Vagina (tissue), 2 donors: ENCODE measurements around the gene BEND7. TPM values are rescaled to one million over a fixed set of nuclear protein-coding genes. Genes with fewer than 3 reads are reported as not detected.

Experiments used
- DNase-seq, 2 donors: peaks; one replicate each; pipeline ENCODE4 v3.0.0-alpha.2; 2017; ENCODE audit errors: extremely low spot score in 2 of 2
- H3K27ac ChIP-seq: fragments of 200-600 bp; sonication (generic); one replicate; pipeline ENCODE4 v1.5.1; 2019
- H3K27me3 ChIP-seq: fragments of 200-600 bp; sonication (generic); one replicate; pipeline ENCODE4 v1.5.1; 2019
- H3K36me3 ChIP-seq, 2 donors: fragments of 200-600 bp; sonication (generic); one replicate each; pipeline ENCODE4 v1.5.1; 2017 to 2019
- H3K4me1 ChIP-seq: fragments of 200-600 bp; sonication (generic); one replicate; pipeline ENCODE4 v1.5.1; 2019
- H3K4me3 ChIP-seq, 2 donors: fragments of 200-600 bp; sonication (generic); 1 replicate in 1 of 2; 2 replicates in 1 of 2; pipeline ENCODE4 v1.5.1; 2016 to 2019
- H3K9me3 ChIP-seq: fragments of 200-600 bp; sonication (generic); one replicate; pipeline ENCODE4 v1.5.1; 2019
- CTCF ChIP-seq, 3 experiments: fragments of 450-650 bp in 2 of 3; fragments of 200-600 bp in 1 of 3; sonication (generic) in 1 of 3; IDR thresholded peaks; one replicate each; pipeline ENCODE4 v1.5.1; 2017 to 2019; ENCODE audit warnings: antibody characterized with exemption in 3 of 3, mild to moderate bottlenecking in 2 of 3, moderate library complexity in 2 of 3
- POLR2A ChIP-seq, 2 donors: fragments of 450-650 bp; IDR thresholded peaks; one replicate each; pipeline ENCODE4 v1.6.1; 2017; ENCODE audit warnings: antibody characterized with exemption in 2 of 2, mild to moderate bottlenecking in 2 of 2, moderate library complexity in 2 of 2
- POLR2AphosphoS5 ChIP-seq, 2 donors: sonication (generic); formaldehyde crosslinking; IDR thresholded peaks; one replicate each; pipeline ENCODE4 v1.9.0; 2017; ENCODE audit warnings: antibody characterized with exemption in 2 of 2, mild to moderate bottlenecking in 2 of 2, low read depth in 1 of 2; ENCODE audit not compliant: insufficient read depth in 1 of 2
- intact Hi-C: fragments of 100-400 bp; cut with DNase I; formaldehyde crosslinking; loops from one replicate; pipeline ENCODE4 v1.15.1; 2023
- total RNA-seq: library from RNA; depleted of rRNA; stranded (reverse); fragments of >200 nt; gene quantifications from one replicate; pipeline ENCODE4 v1.2.3, GENCODE V29; 2016

Gene BEND7
- total RNA-seq, 1 donor from 2014 or later, result 16.2 TPM

GRCh38 chr10:13496164-13496563 is 32.6 kb downstream of the BEND7 start:
- H3K9me3 ChIP-seq, result no peaks in the 10 kb centered on the region
- H3K27me3 ChIP-seq, result no peaks in the 10 kb centered on the region
- no peak overlapping the region for H3K4me3 ChIP-seq
- no peak for TF ChIP-seq CTCF (IDR thresholded peaks at IDR 0.05)
- no peak for TF ChIP-seq POLR2AphosphoS5 (IDR thresholded peaks at IDR 0.05; ENCODE audit: insufficient read depth in 1 of 2, low read depth in 1 of 2)
- TF ChIP-seq POLR2A (IDR thresholded peaks at IDR 0.05), result no peak
- no peaks in the 10 kb centered on the region for H3K36me3 ChIP-seq
- intact Hi-C loops, result no loop called here
- no peak for DNase-seq
- no peaks in the 10 kb centered on the region for H3K4me1 ChIP-seq
- H3K27ac ChIP-seq, result no peak overlapping the region

DNA sequence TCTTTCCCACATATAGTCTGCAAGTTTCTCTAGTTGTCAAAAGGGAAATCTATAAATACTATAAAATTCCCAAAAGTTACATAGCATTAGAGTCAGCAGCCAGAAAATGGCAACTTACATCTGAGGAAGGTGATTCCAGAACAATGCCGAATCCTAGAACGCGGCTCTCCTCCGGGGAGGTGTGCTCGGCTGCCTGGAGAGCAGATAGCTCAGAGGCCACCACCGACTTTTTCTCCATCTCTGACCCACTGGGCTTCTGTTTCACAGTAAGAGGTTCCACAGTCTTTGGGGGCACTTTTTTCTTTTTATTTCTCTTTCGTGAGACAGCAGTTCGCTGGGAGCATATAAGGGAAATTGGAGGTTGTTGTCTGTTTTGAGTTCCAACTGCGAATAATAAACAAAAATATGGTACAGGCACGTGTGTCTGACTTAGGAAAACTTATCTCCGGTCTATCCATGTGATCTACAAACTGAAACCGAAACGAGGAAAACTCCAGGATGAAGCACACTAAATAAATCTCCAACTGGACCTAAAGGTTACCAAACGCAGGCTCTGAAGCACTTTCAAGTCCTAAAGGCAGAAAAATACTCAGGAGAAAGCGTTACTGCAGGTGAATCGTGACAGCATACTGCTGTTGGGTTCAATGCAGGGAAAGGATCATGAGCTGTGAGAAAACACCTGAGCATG is 36.2 kb downstream of the BEND7 start:
- Histone ChIP-seq H3K36me3 (peaks cover 0 to 4% of the 10 kb centered on the region in 2 donors), H3K27ac (no peak overlapping the region), H3K9me3 (no peaks in the 10 kb centered on the region), H3K4me3 (no peak overlapping the region), H3K27me3 (no peaks in the 10 kb centered on the region), H3K4me1 (no peaks in the 10 kb centered on the region)
- intact Hi-C loops, result no loop called here
- DNase-seq, result no peak
- TF ChIP-seq POLR2A (IDR thresholded peaks at IDR 0.05) (no peak), CTCF (IDR thresholded peaks at IDR 0.05) (no peak), POLR2AphosphoS5 (IDR thresholded peaks at IDR 0.05; ENCODE audit: insufficient read depth in 1 of 2, low read depth in 1 of 2) (no peak)

GRCh38 chr10:13491747-13492360 is 37.0 kb downstream of the BEND7 start:
- no peak for TF ChIP-seq CTCF (IDR thresholded peaks at IDR 0.05)
- no peak for TF ChIP-seq POLR2A (IDR thresholded peaks at IDR 0.05)
- TF ChIP-seq POLR2AphosphoS5 (IDR thresholded peaks at IDR 0.05; ENCODE audit: insufficient read depth in 1 of 2, low read depth in 1 of 2), result no peak
- peaks cover 0 to 4% of the 10 kb centered on the region in 2 donors for H3K36me3 ChIP-seq

DNA sequence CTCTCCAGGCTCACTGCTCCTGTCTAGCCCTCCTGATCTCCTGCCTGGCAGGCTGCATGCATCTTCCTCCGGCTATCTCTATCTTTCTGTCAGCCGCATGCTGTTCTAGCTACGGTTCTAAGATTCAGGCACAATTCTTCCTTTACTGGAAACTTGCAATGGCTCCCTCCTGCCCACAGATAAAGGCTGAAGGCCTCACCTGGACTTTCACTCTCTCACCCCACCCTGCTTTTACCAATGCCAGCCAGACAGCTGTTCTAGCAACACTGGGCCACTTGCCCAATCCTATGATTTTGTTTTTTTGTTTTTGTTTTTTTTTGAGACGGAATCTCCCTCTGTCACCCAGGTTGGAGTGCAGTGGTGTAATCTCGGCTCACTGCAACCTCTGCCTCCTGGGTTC is 38.3 kb downstream of the BEND7 start:
- no peak for DNase-seq
- Histone ChIP-seq H3K9me3 (no peaks in the 10 kb centered on the region), H3K27ac (no peak overlapping the region), H3K27me3 (no peaks in the 10 kb centered on the region), H3K4me3 (no peak overlapping the region), H3K36me3 (peaks cover 0 to 4% of the 10 kb centered on the region in 2 donors), H3K4me1 (no peaks in the 10 kb centered on the region)
- intact Hi-C loops, result no loop called here
- no peak for TF ChIP-seq CTCF (IDR thresholded peaks at IDR 0.05)
- TF ChIP-seq POLR2A (IDR thresholded peaks at IDR 0.05), result no peak
- TF ChIP-seq POLR2AphosphoS5 (IDR thresholded peaks at IDR 0.05; ENCODE audit: insufficient read depth in 1 of 2, low read depth in 1 of 2), result no peak

More at GRCh38 chr10:13491747-13492360, 37.0 kb downstream of the BEND7 start:
- no peaks in the 10 kb centered on the region for H3K27me3 ChIP-seq
- DNase-seq, result no peak
- intact Hi-C loops, result no loop called here
- H3K4me1 ChIP-seq, result no peaks in the 10 kb centered on the region
- no peak overlapping the region for H3K27ac ChIP-seq
- H3K9me3 ChIP-seq, result no peaks in the 10 kb centered on the region
- H3K4me3 ChIP-seq, result no peak overlapping the region

- H3K36me3 ChIP-seq, result peaks cover 0 to 4% of the 10 kb centered on the region in 2 donors
Measured at GRCh38 chr10:13489035-13489599, 39.7 kb downstream of the BEND7 start.

More at GRCh38 chr10:13489035-13489599, 39.7 kb downstream of the BEND7 start:
- intact Hi-C loops, result no loop called here
- H3K27ac ChIP-seq, result no peak overlapping the region
- no peak overlapping the region for H3K4me3 ChIP-seq
- no peaks in the 10 kb centered on the region for H3K4me1 ChIP-seq
- no peak for DNase-seq
- TF ChIP-seq CTCF (IDR thresholded peaks at IDR 0.05), result no peak
- no peak for TF ChIP-seq POLR2A (IDR thresholded peaks at IDR 0.05)
- TF ChIP-seq POLR2AphosphoS5 (IDR thresholded peaks at IDR 0.05; ENCODE audit: insufficient read depth in 1 of 2, low read depth in 1 of 2), result no peak
- H3K9me3 ChIP-seq, result no peaks in the 10 kb centered on the region
- H3K27me3 ChIP-seq, result no peaks in the 10 kb centered on the region
